MCF 10A (cell line): Measurements from ENCODE around the gene NECAP2. TPM values are rescaled to one million over a fixed set of nuclear protein-coding genes. Genes with fewer than 3 reads are reported as not detected.

Source experiments
- BruUV-seq: library from RNA; stranded (reverse); fragments of 400-500 nt; replicated peaks from 2 replicates; lab custom pipeline; 2021; lab: Mats Ljungman, UMichigan
- CTCF ChIA-PET: fragments of 300-600 bp; sonication (Branson Sonifier 250); formaldehyde crosslinking; extraction: SDS; loops from one replicate; lab custom pipeline; 2021; ENCODE audit warnings: antibody characterized with exemption, inconsistent platforms; lab: Yijun Ruan, JAX
- POLR2A ChIA-PET: fragments of 300-600, 350-650 bp; sonication (Branson Sonifier 250); formaldehyde crosslinking; extraction: SDS; loops from one replicate; lab custom pipeline; 2020; ENCODE audit warnings: antibody characterized with exemption, inconsistent platforms; lab: Yijun Ruan, JAX
- DNase-seq: peaks from one replicate; pipeline ENCODE4 v3.0.0-alpha.2; 2018; ENCODE audit not compliant: unreplicated experiment
- H3K27ac Mint-ChIP-seq: one replicate; pipeline ENCODE4 v1.8.0; 2022; ENCODE audit warnings: mild to moderate bottlenecking, low read depth, mixed read lengths; ENCODE audit not compliant: unreplicated experiment
- H3K27me3 Mint-ChIP-seq: one replicate; pipeline ENCODE4 v1.8.0; 2022; ENCODE audit warnings: mixed read lengths; ENCODE audit not compliant: insufficient read depth, unreplicated experiment
- H3K36me3 Mint-ChIP-seq: one replicate; pipeline ENCODE4 v1.8.0; 2022; ENCODE audit warnings: mild to moderate bottlenecking, moderate library complexity, mixed read lengths; ENCODE audit not compliant: insufficient read depth, unreplicated experiment
- H3K4me1 Mint-ChIP-seq: one replicate; pipeline ENCODE4 v1.8.0; 2022; ENCODE audit warnings: mixed read lengths; ENCODE audit not compliant: insufficient read depth, unreplicated experiment
- H3K4me3 Mint-ChIP-seq: one replicate; pipeline ENCODE4 v1.8.0; 2022; ENCODE audit warnings: mild to moderate bottlenecking, moderate library complexity, mixed read lengths; ENCODE audit not compliant: unreplicated experiment
- H3K9me3 Mint-ChIP-seq: one replicate; pipeline ENCODE4 v1.8.0; 2022; ENCODE audit warnings: mixed read lengths; ENCODE audit not compliant: unreplicated experiment
- intact Hi-C: fragments of 100-400 bp; cut with micrococcal nuclease; formaldehyde crosslinking; loops from 2 replicates; pipeline ENCODE4 v1.14.1; 2022
- total RNA-seq: library from RNA; stranded (reverse); gene quantifications from 2 replicates; pipeline ENCODE4 v1.2.3, GENCODE V29; 2022
- TF ChIP-seq, protein P1 (sequence below): fragments of 200-600 bp; IDR thresholded peaks from one replicate; pipeline ENCODE4 v1.8.0; 2022; ENCODE audit warnings: antibody characterized with exemption, mild to moderate bottlenecking; ENCODE audit not compliant: unreplicated experiment

The NECAP2 gene
- total RNA-seq, 1 experiment from 2014 or later = 34.1 TPM

GRCh38 chr1:16425125-16426025 is 15.1 kb upstream of the NECAP2 start:
- ChIA-PET CTCF (interaction anchor here (0.6 to 1.0 kb wide), 5 partner anchors 11 to 455 kb away, joined by 3 to 5 read pairs (median 3); no protein-coding TSS in a partner anchor), POLR2A (interaction anchor here (0.6 to 1.0 kb wide), 3 partner anchors 9 to 639 kb away, joined by 3 read pairs; no protein-coding TSS in a partner anchor)
- DNase-seq = no peak
- Mint-ChIP-seq H3K4me3 (no peak overlapping the region), H3K27me3 (peaks cover 9% of the 10 kb centered on the region), H3K27ac (no peak overlapping the region), H3K4me1 (peaks cover 5% of the 10 kb centered on the region), H3K9me3 (no peaks in the 10 kb centered on the region), H3K36me3 (no peaks in the 10 kb centered on the region)
- TF ChIP-seq, protein P1, sequence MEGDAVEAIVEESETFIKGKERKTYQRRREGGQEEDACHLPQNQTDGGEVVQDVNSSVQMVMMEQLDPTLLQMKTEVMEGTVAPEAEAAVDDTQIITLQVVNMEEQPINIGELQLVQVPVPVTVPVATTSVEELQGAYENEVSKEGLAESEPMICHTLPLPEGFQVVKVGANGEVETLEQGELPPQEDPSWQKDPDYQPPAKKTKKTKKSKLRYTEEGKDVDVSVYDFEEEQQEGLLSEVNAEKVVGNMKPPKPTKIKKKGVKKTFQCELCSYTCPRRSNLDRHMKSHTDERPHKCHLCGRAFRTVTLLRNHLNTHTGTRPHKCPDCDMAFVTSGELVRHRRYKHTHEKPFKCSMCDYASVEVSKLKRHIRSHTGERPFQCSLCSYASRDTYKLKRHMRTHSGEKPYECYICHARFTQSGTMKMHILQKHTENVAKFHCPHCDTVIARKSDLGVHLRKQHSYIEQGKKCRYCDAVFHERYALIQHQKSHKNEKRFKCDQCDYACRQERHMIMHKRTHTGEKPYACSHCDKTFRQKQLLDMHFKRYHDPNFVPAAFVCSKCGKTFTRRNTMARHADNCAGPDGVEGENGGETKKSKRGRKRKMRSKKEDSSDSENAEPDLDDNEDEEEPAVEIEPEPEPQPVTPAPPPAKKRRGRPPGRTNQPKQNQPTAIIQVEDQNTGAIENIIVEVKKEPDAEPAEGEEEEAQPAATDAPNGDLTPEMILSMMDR = no peak
- BruUV-seq = no TSS peak
- intact Hi-C loops = no loop called here

GRCh38 chr1:16430606-16431005 is 9.9 kb upstream of the NECAP2 start:
- ChIA-PET CTCF (interaction anchor here (0.5 kb wide), 1 partner anchor 73 kb away, joined by 3 read pairs; no protein-coding TSS in a partner anchor), POLR2A (interaction anchor here (2.0 kb wide), 1 partner anchor 10 kb away, joined by 4 read pairs; the partner anchor contains the start of gene NECAP2)
- H3K27me3 Mint-ChIP-seq = no peaks in the 10 kb centered on the region
- no peaks in the 10 kb centered on the region for H3K36me3 Mint-ChIP-seq
- H3K27ac Mint-ChIP-seq = no peak overlapping the region
- H3K9me3 Mint-ChIP-seq = no peaks in the 10 kb centered on the region
- TF ChIP-seq, protein P1 = no peak
- no peak overlapping the region for H3K4me3 Mint-ChIP-seq
- intact Hi-C loops = no loop called here
- BruUV-seq = no TSS peak
- peak; percentile 23 for DNase-seq
- no peaks in the 10 kb centered on the region for H3K4me1 Mint-ChIP-seq

DNA sequence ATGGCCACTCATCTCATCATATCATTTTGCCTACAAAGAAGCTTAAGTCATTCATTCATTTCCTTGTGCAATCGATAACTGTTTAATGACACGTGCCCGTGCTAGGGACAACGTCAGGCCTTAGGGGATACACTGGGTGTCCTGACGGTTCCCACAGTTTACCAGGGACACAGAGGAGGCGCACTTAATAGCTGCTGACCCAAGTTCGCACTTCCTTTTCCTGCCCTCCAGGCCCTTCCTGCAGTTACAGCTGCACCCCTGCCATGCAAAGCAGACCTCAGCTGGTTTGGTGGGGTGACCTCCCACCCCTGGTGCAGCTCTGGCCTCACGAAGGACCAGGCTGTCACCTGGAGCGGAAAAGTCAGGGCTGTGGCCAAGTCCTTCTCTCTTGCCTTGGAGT is 7.5 kb upstream of the NECAP2 start:
- intact Hi-C loops = no loop called here
- no peaks in the 10 kb centered on the region for H3K36me3 Mint-ChIP-seq
- H3K4me1 Mint-ChIP-seq = no peaks in the 10 kb centered on the region
- H3K27ac Mint-ChIP-seq = no peak overlapping the region
- H3K27me3 Mint-ChIP-seq = no peaks in the 10 kb centered on the region
- no peak for DNase-seq
- CTCF ChIA-PET = no interaction called here
- BruUV-seq = no TSS peak
- no peaks in the 10 kb centered on the region for H3K9me3 Mint-ChIP-seq
- TF ChIP-seq, protein P1 = no peak
- H3K4me3 Mint-ChIP-seq = no peak overlapping the region
- POLR2A ChIA-PET = interaction anchor here (0.6 to 0.7 kb wide), 2 partner anchors 13 to 18 kb away, joined by 3 read pairs; no protein-coding TSS in a partner anchor

- H3K36me3 Mint-ChIP-seq = no peaks in the 10 kb centered on the region
- H3K9me3 Mint-ChIP-seq = no peaks in the 10 kb centered on the region
- intact Hi-C loops = no loop called here
- BruUV-seq = no TSS peak
- TF ChIP-seq, protein P1 = no peak
- peaks cover 4% of the 10 kb centered on the region for H3K4me1 Mint-ChIP-seq
- ChIA-PET POLR2A (interaction anchor here (0.8 kb wide), 1 partner anchor 8 kb away, joined by 3 read pairs; no protein-coding TSS in a partner anchor), CTCF (interaction anchor here (0.7 to 1.0 kb wide), 2 partner anchors 20 to 70 kb away, joined by 3 read pairs; no protein-coding TSS in a partner anchor)
- no peak for DNase-seq
- no peak overlapping the region for H3K4me3 Mint-ChIP-seq
- H3K27ac Mint-ChIP-seq = no peak overlapping the region
- H3K27me3 Mint-ChIP-seq = no peaks in the 10 kb centered on the region
Measured at GRCh38 chr1:16434007-16434406, 6.5 kb upstream of the NECAP2 start.
